OCI-LY7 (cell line): ENCODE measurements around the gene HTR3B. TPM values are rescaled to one million over a fixed set of nuclear protein-coding genes. Genes with fewer than 3 reads are reported as not detected.

Experiments used
- BruUV-seq: library from RNA; stranded (reverse); fragments of 400-500 nt; replicated peaks from 2 replicates; lab custom pipeline; 2021; lab: Mats Ljungman, UMichigan
- CTCF ChIA-PET: fragments of 300-600 bp; sonication (Branson Sonifier 250); formaldehyde crosslinking; loops from one replicate; lab custom pipeline; 2022; ENCODE audit warnings: antibody characterized with exemption; ENCODE audit not compliant: unreplicated experiment; lab: Charles Lee
- POLR2A ChIA-PET: fragments of 300-600 bp; sonication (Branson Sonifier 250); formaldehyde crosslinking; loops from one replicate; lab custom pipeline; 2022; ENCODE audit warnings: antibody characterized with exemption; lab: Charles Lee
- DNase-seq: peaks from one replicate; pipeline ENCODE4 v3.0.0-alpha.2; 2015; ENCODE audit warnings: low spot score
- H2AFZ ChIP-seq: fragments of 200-600 bp; sonication (generic), shearing (Covaris generic); 2 replicates; pipeline ENCODE4 v1.6.1; 2014; ENCODE audit warnings: mild to moderate bottlenecking, antibody characterized with exemption, low read length, moderate library complexity
- H3K27ac ChIP-seq: fragments of 200-600 bp; sonication (generic); 2 replicates; pipeline ENCODE4 v1.5.1; 2014; ENCODE audit warnings: mixed run types, low read depth, mild to moderate bottlenecking, moderate library complexity, low read length, inconsistent platforms; ENCODE audit not compliant: poor library complexity, severe bottlenecking
- H3K36me3 ChIP-seq: fragments of 200-600 bp; sonication (generic); 2 replicates; pipeline ENCODE4 v1.6.1; 2014; ENCODE audit warnings: mild to moderate bottlenecking, antibody characterized with exemption, low read length, moderate library complexity, mixed read lengths; ENCODE audit not compliant: insufficient read depth
- H3K4me1 ChIP-seq: fragments of 200-600 bp; sonication (generic); 2 replicates; pipeline ENCODE4 v1.5.1; 2014; ENCODE audit warnings: mild to moderate bottlenecking, low read length; ENCODE audit not compliant: insufficient read depth, poor library complexity, severe bottlenecking
- H3K4me2 ChIP-seq: fragments of 200-600 bp; sonication (generic); 2 replicates; pipeline ENCODE4 v1.6.1; 2014; ENCODE audit warnings: mild to moderate bottlenecking, low read length
- H3K4me3 ChIP-seq: fragments of 200-600 bp; sonication (generic); 2 replicates; pipeline ENCODE4 v1.5.1; 2014; ENCODE audit warnings: mild to moderate bottlenecking, low read depth, low read length; ENCODE audit not compliant: poor library complexity, severe bottlenecking
- H3K79me2 ChIP-seq: fragments of 200-600 bp; sonication (generic); 2 replicates; pipeline ENCODE4 v1.6.1; 2016; ENCODE audit warnings: low read depth, mild to moderate bottlenecking, low read length, moderate library complexity, mixed read lengths; ENCODE audit not compliant: insufficient read depth
- H3K9me2 ChIP-seq: fragments of 200-600 bp; sonication (generic); 2 replicates; pipeline ENCODE4 v1.6.1; 2016; ENCODE audit warnings: mild to moderate bottlenecking, low read length, mixed read lengths; ENCODE audit not compliant: insufficient read depth
- H3K9me3 ChIP-seq: fragments of 200-600 bp; sonication (generic); 2 replicates; pipeline ENCODE4 v1.6.1; 2014; ENCODE audit warnings: mild to moderate bottlenecking, mixed run types, low read length, mixed read lengths
- H4K20me1 ChIP-seq: fragments of 200-600 bp; sonication (generic); 2 replicates; pipeline ENCODE4 v1.6.1; 2014; ENCODE audit warnings: mild to moderate bottlenecking, antibody characterized with exemption, low read length, moderate library complexity, mixed read lengths; ENCODE audit not compliant: insufficient read depth
- CTCF ChIP-seq: fragments of 200-600 bp; sonication (generic); conservative IDR thresholded peaks from 2 replicates; pipeline ENCODE4 v1.5.1; 2014; ENCODE audit warnings: mild to moderate bottlenecking, antibody characterized with exemption, low read length, moderate library complexity, mixed read lengths
- EZH2phosphoT487 ChIP-seq: fragments of 200-600 bp; sonication (generic); IDR thresholded peaks from 2 replicates; pipeline ENCODE4 v1.6.1; 2018; ENCODE audit warnings: low read depth, borderline replicate concordance, mild to moderate bottlenecking, mixed run types, antibody characterized with exemption, low read length, moderate library complexity, mixed read lengths
- intact Hi-C: fragments of 100-400 bp; cut with micrococcal nuclease; formaldehyde crosslinking; loops from one replicate; pipeline ENCODE4 v1.10.0; 2022; ENCODE audit not compliant: unreplicated experiment
- total RNA-seq, 2 experiments: library from RNA; depleted of rRNA in 1 of 2; stranded (reverse); fragments of >200 nt in 1 of 2; shearing (Covaris generic) in 1 of 2; gene quantifications; 2 replicates each; pipeline ENCODE4 v1.2.3, GENCODE V29; 2014 to 2022

The HTR3B gene
- total RNA-seq, 2 experiments from 2014 or later: not detected

GRCh38 chr11:113885897-113886296, 18.7 kb upstream of the HTR3B start:
- CTCF ChIA-PET: no interaction called here

DNA sequence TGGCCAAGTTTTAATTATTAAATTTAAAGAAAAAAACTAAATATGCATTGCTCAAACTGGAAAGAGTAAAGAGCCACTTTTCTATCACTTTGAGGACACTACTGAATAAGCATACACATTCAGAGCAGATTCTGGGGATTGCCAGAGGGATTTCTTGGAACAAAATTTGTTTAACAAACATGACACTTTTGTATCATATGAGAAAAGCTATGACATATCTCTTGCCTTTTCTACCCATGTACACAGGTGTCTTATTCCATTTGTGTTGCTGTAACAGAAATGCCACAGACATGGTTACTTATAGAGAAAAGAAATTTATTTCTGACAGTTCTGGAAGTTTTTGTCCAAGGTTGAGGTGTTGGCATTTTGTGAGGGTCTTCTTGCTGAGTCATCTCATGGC, 15.7 kb upstream of the HTR3B start:
- no peak for TF ChIP-seq CTCF
- TF ChIP-seq EZH2phosphoT487: no peak
- no peaks in the 10 kb centered on the region for H3K9me3 ChIP-seq
- DNase-seq: no peak
- H3K4me3 ChIP-seq: no peak overlapping the region
- H2AFZ ChIP-seq: no peak overlapping the region
- POLR2A ChIA-PET: interaction anchor here (0.5 to 0.7 kb wide), 2 partner anchors 15 to 908 kb away, joined by 3 to 7 read pairs; no protein-coding TSS in a partner anchor
- no peak overlapping the region for H3K4me2 ChIP-seq
- no peaks in the 10 kb centered on the region for H3K4me1 ChIP-seq
- H3K9me2 ChIP-seq: no peaks in the 10 kb centered on the region
- no peaks in the 10 kb centered on the region for H4K20me1 ChIP-seq
- BruUV-seq: no TSS peak
- CTCF ChIA-PET: no interaction called here
- no peaks in the 10 kb centered on the region for H3K36me3 ChIP-seq
- no peaks in the 10 kb centered on the region for H3K79me2 ChIP-seq
- no peak overlapping the region for H3K27ac ChIP-seq
- intact Hi-C loops: no loop called here

More at GRCh38 chr11:113885897-113886296, 18.7 kb upstream of the HTR3B start:
- H3K9me2 ChIP-seq: no peaks in the 10 kb centered on the region
- intact Hi-C loops: no loop called here
- TF ChIP-seq EZH2phosphoT487 (no peak), CTCF (no peak)
- H3K9me3 ChIP-seq: no peaks in the 10 kb centered on the region
- H2AFZ ChIP-seq: no peak overlapping the region
- no peaks in the 10 kb centered on the region for H3K36me3 ChIP-seq
- no peak overlapping the region for H3K27ac ChIP-seq
- no peak overlapping the region for H3K4me3 ChIP-seq
- H3K79me2 ChIP-seq: no peaks in the 10 kb centered on the region
- H3K4me1 ChIP-seq: no peaks in the 10 kb centered on the region
- no peak for DNase-seq
- no peaks in the 10 kb centered on the region for H4K20me1 ChIP-seq
- BruUV-seq: no TSS peak
- no peak overlapping the region for H3K4me2 ChIP-seq
- POLR2A ChIA-PET: no interaction called here

DNA sequence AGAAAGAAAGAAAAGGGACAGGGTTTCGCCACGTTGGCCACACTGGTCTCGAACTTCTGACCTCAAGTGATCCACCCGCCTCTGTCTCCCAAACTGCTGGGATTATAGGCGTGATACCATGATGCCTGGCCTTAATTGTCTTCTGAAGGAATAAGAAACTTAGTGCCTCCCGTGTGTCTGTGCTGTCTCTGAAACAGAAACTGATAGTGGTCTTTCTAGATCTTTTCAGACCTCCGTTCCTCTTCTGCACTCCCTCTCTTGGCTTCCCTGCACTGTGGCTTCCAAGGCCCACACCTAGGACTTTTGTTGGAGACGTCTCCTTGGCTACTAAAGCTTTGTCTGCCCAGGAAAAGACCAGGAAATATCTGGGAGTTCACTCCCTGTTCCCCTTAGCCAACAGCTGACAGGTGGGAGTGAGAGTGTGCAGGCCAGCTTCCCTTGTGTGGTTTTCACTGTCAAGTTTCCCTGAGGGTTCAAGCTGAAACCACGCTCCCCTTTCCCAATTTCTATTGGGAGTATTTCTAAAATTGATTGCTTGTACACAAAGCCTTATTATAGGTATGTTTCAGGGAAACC, 10.1 kb upstream of the HTR3B start:
- Histone ChIP-seq H3K36me3 (no peaks in the 10 kb centered on the region), H3K4me1 (no peaks in the 10 kb centered on the region), H3K4me2 (no peak overlapping the region), H3K9me3 (no peaks in the 10 kb centered on the region), H3K79me2 (no peaks in the 10 kb centered on the region), H2AFZ (no peak overlapping the region; the same call in 1 of the 2 replicates), H3K4me3 (no peak overlapping the region), H3K27ac (no peak overlapping the region), H4K20me1 (no peaks in the 10 kb centered on the region), H3K9me2 (no peaks in the 10 kb centered on the region)
- no TSS peak for BruUV-seq
- POLR2A ChIA-PET: interaction anchor here (0.7 kb wide), 1 partner anchor 136 kb away, joined by 5 read pairs; no protein-coding TSS in a partner anchor
- TF ChIP-seq EZH2phosphoT487: no peak
- TF ChIP-seq CTCF: no peak
- DNase-seq: no peak
- intact Hi-C loops: no loop called here
- CTCF ChIA-PET: no interaction called here
